Chondrocyte (in vitro differentiated cells): ENCODE results near the gene TIFAB. TPM values are rescaled to one million over a fixed set of nuclear protein-coding genes. Genes with fewer than 3 reads are reported as not detected.

Experiments
- DNase-seq: peaks from one replicate; pipeline ENCODE4 v3.0.0; 2021; ENCODE audit warnings: mixed read lengths, low spot score
- H3K27ac Mint-ChIP-seq: one replicate; pipeline ENCODE4 v1.8.0; 2021; ENCODE audit warnings: mild to moderate bottlenecking, moderate library complexity, mixed read lengths; ENCODE audit not compliant: unreplicated experiment
- H3K27me3 Mint-ChIP-seq: 2 replicates; pipeline ENCODE4 v1.8.0; 2021; ENCODE audit warnings: low read depth, mixed read lengths
- H3K36me3 Mint-ChIP-seq: 2 replicates; pipeline ENCODE4 v1.8.0; 2021; ENCODE audit warnings: low read depth, mixed read lengths
- H3K4me1 Mint-ChIP-seq: 2 replicates; pipeline ENCODE4 v1.8.0; 2021; ENCODE audit warnings: low read depth, mild to moderate bottlenecking, mixed read lengths
- H3K4me3 Mint-ChIP-seq: one replicate; pipeline ENCODE4 v1.8.0; 2021; ENCODE audit warnings: mild to moderate bottlenecking, moderate library complexity, mixed read lengths; ENCODE audit not compliant: unreplicated experiment
- H3K9me3 Mint-ChIP-seq: 2 replicates; pipeline ENCODE4 v1.8.0; 2021; ENCODE audit warnings: low read depth, mixed read lengths
- CTCF ChIP-seq: fragments of 200-600 bp; sonication (generic); IDR thresholded peaks from 2 replicates; pipeline ENCODE4 v1.5.0; 2021; ENCODE audit warnings: antibody characterized with exemption, mild to moderate bottlenecking, moderate library complexity
- total RNA-seq: library from RNA; stranded (reverse); gene quantifications from 3 replicates; pipeline ENCODE4 v1.2.1, GENCODE V29; 2021

TIFAB gene
- total RNA-seq, 1 donor from 2014 or later: not detected

DNA sequence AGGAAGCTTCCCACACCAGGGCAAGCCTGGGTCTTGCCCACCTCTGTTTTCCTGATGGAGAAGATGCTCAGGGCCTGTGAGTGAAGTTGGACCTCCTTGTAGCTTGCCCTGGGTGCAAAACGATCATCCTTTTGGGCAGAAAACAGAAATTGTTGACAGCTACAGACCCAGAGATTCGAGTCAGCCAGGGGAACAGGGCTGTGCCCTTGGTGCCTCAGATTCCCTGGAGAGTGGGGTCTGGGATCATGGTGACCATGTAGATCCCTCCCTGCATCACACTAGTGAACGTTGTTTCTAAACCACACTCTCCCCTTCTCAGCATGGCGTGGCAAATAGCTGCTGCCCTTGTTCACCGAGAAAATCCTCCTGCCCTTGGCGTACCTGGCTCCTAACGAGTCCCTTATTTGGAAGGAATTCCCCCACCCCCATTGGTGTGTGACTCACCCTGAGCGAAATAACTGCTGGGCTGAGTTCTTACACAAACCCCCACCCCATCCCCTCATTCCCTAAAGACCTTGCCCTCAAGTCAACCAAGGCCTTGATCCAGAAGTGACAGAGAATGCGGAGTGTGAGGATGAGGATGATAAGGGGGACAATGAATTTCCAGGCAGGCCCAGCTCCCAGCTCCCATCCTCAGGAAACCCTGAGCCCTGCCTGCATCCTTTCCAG is 3.9 kb downstream of the TIFAB start:
- H3K36me3 Mint-ChIP-seq: no peaks in the 10 kb centered on the region
- no peak overlapping the region for H3K27ac Mint-ChIP-seq
- no peak overlapping the region for H3K4me3 Mint-ChIP-seq
- H3K9me3 Mint-ChIP-seq: peaks cover 3% of the 10 kb centered on the region
- DNase-seq: no peak
- TF ChIP-seq CTCF: no peak
- peaks cover under 1% of the 10 kb centered on the region for H3K4me1 Mint-ChIP-seq
- peaks cover 34% of the 10 kb centered on the region for H3K27me3 Mint-ChIP-seq

GRCh38 chr5:135447298-135447929 is 4.7 kb downstream of the TIFAB start, which contains the start of gene DCANP1:
DCANP1 (minus strand) TSS chr5:135447348; CDS start chr5:135447108, 240 bp downstream.
- peaks cover 3% of the 10 kb centered on the region for H3K9me3 Mint-ChIP-seq
- no peak within 1 kb of the TSS for H3K4me3 Mint-ChIP-seq
- no peak for TF ChIP-seq CTCF
- peaks cover 7% of the 10 kb centered on the region for H3K4me1 Mint-ChIP-seq
- no peaks in the 10 kb centered on the region for H3K36me3 Mint-ChIP-seq
- no peak within 1 kb of the TSS for H3K27ac Mint-ChIP-seq
- no peak for DNase-seq
- peaks cover 27% of the 10 kb centered on the region for H3K27me3 Mint-ChIP-seq

- Mint-ChIP-seq H3K9me3 (peaks cover 3% of the 10 kb centered on the region), H3K4me1 (peaks cover 7% of the 10 kb centered on the region), H3K27ac (no peak overlapping the region), H3K36me3 (no peaks in the 10 kb centered on the region), H3K4me3 (no peak overlapping the region), H3K27me3 (peaks cover 22% of the 10 kb centered on the region)
- no peak for DNase-seq
- TF ChIP-seq CTCF: no peak
Measured at GRCh38 chr5:135446615-135447014, 5.5 kb downstream of the TIFAB start.

DNA sequence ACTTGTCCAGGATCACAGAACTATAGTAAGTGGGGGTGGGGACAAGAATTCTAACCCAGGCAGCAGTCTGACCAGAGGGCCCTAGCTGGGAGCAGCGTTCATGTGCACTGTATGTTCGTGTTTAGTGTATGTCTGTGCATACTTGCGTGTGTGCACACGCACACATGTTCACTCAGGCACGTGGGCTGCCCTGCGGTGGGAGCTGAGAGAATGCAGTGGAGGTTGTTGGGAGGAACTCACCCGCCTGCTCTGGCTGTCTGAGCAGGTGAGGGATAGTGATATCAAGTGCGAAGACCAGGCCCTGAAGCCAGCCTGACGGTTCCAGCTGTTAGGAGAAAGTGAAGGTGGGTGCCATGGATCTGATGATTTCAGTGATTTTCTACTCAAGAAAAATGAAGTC is 5.9 kb downstream of the TIFAB start:
- Mint-ChIP-seq H3K27me3 (peaks cover 22% of the 10 kb centered on the region), H3K4me3 (no peak overlapping the region), H3K9me3 (peaks cover 3% of the 10 kb centered on the region), H3K4me1 (peaks cover 7% of the 10 kb centered on the region), H3K36me3 (no peaks in the 10 kb centered on the region), H3K27ac (no peak overlapping the region)
- TF ChIP-seq CTCF: no peak
- no peak for DNase-seq

GRCh38 chr5:135445306-135445985 is 6.7 kb downstream of the TIFAB start:
- DNase-seq: no peak
- TF ChIP-seq CTCF: no peak
- Mint-ChIP-seq H3K27ac (no peak overlapping the region), H3K36me3 (no peaks in the 10 kb centered on the region), H3K9me3 (peaks cover 3% of the 10 kb centered on the region), H3K27me3 (peaks cover 17% of the 10 kb centered on the region), H3K4me3 (no peak overlapping the region), H3K4me1 (peaks cover 7% of the 10 kb centered on the region)
